ENCODE results near the gene TSPAN33. TPM values are rescaled to one million over a fixed set of nuclear protein-coding genes. Genes with fewer than 3 reads are reported as not detected.
"Not testable (repeated sequence)": the region's sequence is repeated elsewhere in the genome, so short reads cannot be mapped to it uniquely, and the experiment has no call there.

Gene TSPAN33
- total and polyA plus RNA-seq, 4 experiments from 2014 or later = 0.83 to 6.3 (median 0.97) TPM

- Histone ChIP-seq H3K27me3 (ENCODE audit: insufficient read depth, low read length) (no peaks in the 10 kb centered on the region), H3K9me3 (ENCODE audit: control insufficient read depth in 1 of 2, low read length in 2 of 2) (no peaks in the 10 kb centered on the region), H3K4me1 (ENCODE audit: insufficient read depth, low read length) (no peaks in the 10 kb centered on the region), H3K36me3 (ENCODE audit: insufficient read depth, low read length) (no peaks in the 10 kb centered on the region), H3K27ac (ENCODE audit: low read depth, low read length) (no peak overlapping the region), H3K4me3 (ENCODE audit: low read length in 2 of 2) (no peak overlapping the region)
- Mint-ChIP-seq H3K9me3 (peaks cover 0 to 1% (median 0%) of the 10 kb centered on the region in 8 donors), H3K27me3 (peaks cover 2 to 4% of the 10 kb centered on the region in 2 donors), H3K27ac (no peak overlapping the region), H3K36me3 (no peaks in the 10 kb centered on the region), H3K4me3 (no peak overlapping the region), H3K4me1 (no peaks in the 10 kb centered on the region)
- intact Hi-C loops (cut with micrococcal nuclease) = no loop called here
- ChIA-PET POLR2A (ENCODE audit: partially characterized antibody) (no interaction called here), CTCF (ENCODE audit: partially characterized antibody) (interaction anchor here (0.8 to 4.1 kb wide), 8 partner anchors 8 to 86 kb away, joined by 3 to 22 read pairs (median 4); no protein-coding TSS in a partner anchor)
- DNase-seq = peak; percentile 29 to 50 (median 39)
Observed at GRCh38 chr7:129210256-129210988, 65.9 kb downstream of the TSPAN33 start.

GRCh38 chr7:129210989-129211312 lies 66.4 kb downstream of the TSPAN33 start:
- no peak overlapping the region for H3K4me3 ChIP-seq (ENCODE audit: low read length in 2 of 2)
- no peak overlapping the region for H3K27ac ChIP-seq (ENCODE audit: low read depth, low read length)
- H3K36me3 ChIP-seq (ENCODE audit: insufficient read depth, low read length) = no peaks in the 10 kb centered on the region
- H3K9me3 ChIP-seq (ENCODE audit: control insufficient read depth in 1 of 2, low read length in 2 of 2) = no peaks in the 10 kb centered on the region
- ChIA-PET CTCF (ENCODE audit: partially characterized antibody) (interaction anchor here (0.8 to 2.7 kb wide), 7 partner anchors 10 to 85 kb away, joined by 3 to 13 read pairs (median 4); no protein-coding TSS in a partner anchor), POLR2A (ENCODE audit: partially characterized antibody) (no interaction called here)
- Mint-ChIP-seq H3K4me3 (no peak overlapping the region), H3K4me1 (no peaks in the 10 kb centered on the region), H3K9me3 (peaks cover 0 to 1% (median 0%) of the 10 kb centered on the region in 8 donors), H3K36me3 (no peaks in the 10 kb centered on the region), H3K27ac (no peak overlapping the region), H3K27me3 (peaks cover 2 to 4% of the 10 kb centered on the region in 2 donors)
- intact Hi-C loops (cut with micrococcal nuclease) = no loop called here
- H3K27me3 ChIP-seq (ENCODE audit: insufficient read depth, low read length) = no peaks in the 10 kb centered on the region
- H3K4me1 ChIP-seq (ENCODE audit: insufficient read depth, low read length) = no peaks in the 10 kb centered on the region
- no peak for DNase-seq

- Histone ChIP-seq H3K27ac (ENCODE audit: low read depth, low read length) (no peak overlapping the region), H3K4me1 (ENCODE audit: insufficient read depth, low read length) (no peaks in the 10 kb centered on the region), H3K4me3 (ENCODE audit: low read length in 2 of 2) (no peak overlapping the region), H3K36me3 (ENCODE audit: insufficient read depth, low read length) (no peaks in the 10 kb centered on the region), H3K27me3 (ENCODE audit: insufficient read depth, low read length) (no peaks in the 10 kb centered on the region), H3K9me3 (ENCODE audit: control insufficient read depth in 1 of 2, low read length in 2 of 2) (no peaks in the 10 kb centered on the region)
- Mint-ChIP-seq H3K27me3 (peaks cover 2 to 4% of the 10 kb centered on the region in 2 donors), H3K9me3 (peaks cover 0 to 1% (median 0%) of the 10 kb centered on the region in 8 donors), H3K27ac (no peak overlapping the region), H3K4me1 (no peaks in the 10 kb centered on the region), H3K36me3 (no peaks in the 10 kb centered on the region), H3K4me3 (no peak overlapping the region)
- no peak for DNase-seq
- CTCF ChIA-PET (ENCODE audit: partially characterized antibody) = interaction anchor here (0.9 to 1.5 kb wide), 3 partner anchors 13 to 85 kb away, joined by 4 read pairs; partner anchors contain the start of gene AHCYL2
- POLR2A ChIA-PET (ENCODE audit: partially characterized antibody) = no interaction called here
- intact Hi-C loops (cut with micrococcal nuclease) = no loop called here
Observed at GRCh38 chr7:129212126-129212525, 67.6 kb downstream of the TSPAN33 start.

GRCh38 chr7:129212596-129212995 lies 68.1 kb downstream of the TSPAN33 start:
- Mint-ChIP-seq H3K9me3 (peaks cover 0 to 1% (median 0%) of the 10 kb centered on the region in 8 donors), H3K4me1 (no peaks in the 10 kb centered on the region), H3K27me3 (peaks cover 2 to 4% of the 10 kb centered on the region in 2 donors), H3K4me3 (no peak overlapping the region), H3K36me3 (no peaks in the 10 kb centered on the region), H3K27ac (no peak overlapping the region)
- Histone ChIP-seq H3K27ac (ENCODE audit: low read depth, low read length) (no peak overlapping the region), H3K9me3 (ENCODE audit: control insufficient read depth in 1 of 2, low read length in 2 of 2) (no peaks in the 10 kb centered on the region), H3K4me3 (ENCODE audit: low read length in 2 of 2) (no peak overlapping the region), H3K36me3 (ENCODE audit: insufficient read depth, low read length) (no peaks in the 10 kb centered on the region), H3K4me1 (ENCODE audit: insufficient read depth, low read length) (no peaks in the 10 kb centered on the region), H3K27me3 (ENCODE audit: insufficient read depth, low read length) (no peaks in the 10 kb centered on the region)
- intact Hi-C loops (cut with micrococcal nuclease) = no loop called here
- ChIA-PET POLR2A (ENCODE audit: partially characterized antibody) (no interaction called here), CTCF (ENCODE audit: partially characterized antibody) (interaction anchor here (0.9 to 1.5 kb wide), 3 partner anchors 13 to 85 kb away, joined by 4 read pairs; partner anchors contain the start of gene AHCYL2)
- DNase-seq = no peak

GRCh38 chr7:129213828-129214227 lies 69.3 kb downstream of the TSPAN33 start:
- Histone ChIP-seq H3K27me3 (ENCODE audit: insufficient read depth, low read length) (no peaks in the 10 kb centered on the region), H3K27ac (ENCODE audit: low read depth, low read length) (no peak overlapping the region), H3K4me1 (ENCODE audit: insufficient read depth, low read length) (peaks cover 5% of the 10 kb centered on the region), H3K4me3 (ENCODE audit: low read length in 2 of 2) (no peak overlapping the region), H3K9me3 (ENCODE audit: control insufficient read depth in 1 of 2, low read length in 2 of 2) (no peaks in the 10 kb centered on the region), H3K36me3 (ENCODE audit: insufficient read depth, low read length) (no peaks in the 10 kb centered on the region)
- Mint-ChIP-seq H3K9me3 (peaks cover 0 to 3% (median 0%) of the 10 kb centered on the region in 8 donors), H3K36me3 (no peaks in the 10 kb centered on the region), H3K4me1 (peaks cover 0 to 2% (median 0%) of the 10 kb centered on the region in 4 donors), H3K27ac (no peak overlapping the region), H3K27me3 (peaks cover 4 to 8% of the 10 kb centered on the region in 2 donors), H3K4me3 (no peak overlapping the region)
- no peak for DNase-seq
- CTCF ChIA-PET (ENCODE audit: partially characterized antibody) = interaction anchor here (1.1 to 1.5 kb wide), 3 partner anchors 50 to 59 kb away, joined by 3 to 5 read pairs (median 3); no protein-coding TSS in a partner anchor
- intact Hi-C loops (cut with micrococcal nuclease) = no loop called here
- POLR2A ChIA-PET (ENCODE audit: partially characterized antibody) = no interaction called here

GRCh38 chr7:129215691-129216090 lies 71.2 kb downstream of the TSPAN33 start:
- H3K9me3 ChIP-seq (ENCODE audit: control insufficient read depth in 1 of 2, low read length in 2 of 2); H3K36me3 Mint-ChIP-seq; H3K4me1 Mint-ChIP-seq; H3K9me3 Mint-ChIP-seq; POLR2A ChIA-PET (ENCODE audit: partially characterized antibody); H3K4me1 ChIP-seq (ENCODE audit: insufficient read depth, low read length); H3K27ac Mint-ChIP-seq; H3K4me3 Mint-ChIP-seq; H3K4me3 ChIP-seq (ENCODE audit: low read length in 2 of 2); H3K27ac ChIP-seq (ENCODE audit: low read depth, low read length); H3K27me3 Mint-ChIP-seq; H3K36me3 ChIP-seq (ENCODE audit: insufficient read depth, low read length); DNase-seq; H3K27me3 ChIP-seq (ENCODE audit: insufficient read depth, low read length): not testable (repeated sequence)
- intact Hi-C loops (cut with micrococcal nuclease) = loop anchor here (5.0 kb wide), 1 partner anchor 797 kb away; no protein-coding TSS in a partner anchor
- CTCF ChIA-PET (ENCODE audit: partially characterized antibody) = interaction anchor here (1.6 kb wide), 1 partner anchor 82 kb away, joined by 5 read pairs; no protein-coding TSS in a partner anchor

GRCh38 chr7:129216101-129216715 lies 71.7 kb downstream of the TSPAN33 start:
- H3K4me3 ChIP-seq (ENCODE audit: low read length in 2 of 2); H3K27ac Mint-ChIP-seq; H3K9me3 Mint-ChIP-seq; H3K36me3 Mint-ChIP-seq; H3K4me3 Mint-ChIP-seq; H3K4me1 Mint-ChIP-seq; POLR2A ChIA-PET (ENCODE audit: partially characterized antibody); H3K36me3 ChIP-seq (ENCODE audit: insufficient read depth, low read length); H3K27me3 ChIP-seq (ENCODE audit: insufficient read depth, low read length); H3K4me1 ChIP-seq (ENCODE audit: insufficient read depth, low read length); H3K27ac ChIP-seq (ENCODE audit: low read depth, low read length); H3K27me3 Mint-ChIP-seq; H3K9me3 ChIP-seq (ENCODE audit: control insufficient read depth in 1 of 2, low read length in 2 of 2); DNase-seq: not testable (repeated sequence)
- CTCF ChIA-PET (ENCODE audit: partially characterized antibody) = interaction anchor here (11.7 kb wide), 1 partner anchor 56 kb away, joined by 358 read pairs; no protein-coding TSS in a partner anchor
- intact Hi-C loops (cut with micrococcal nuclease) = loop anchor here (5.0 kb wide), 1 partner anchor 796 kb away; no protein-coding TSS in a partner anchor
